H1 (cell line): ENCODE data around the gene SPATA31E1. TPM values are rescaled to one million over a fixed set of nuclear protein-coding genes. Genes with fewer than 3 reads are reported as not detected.

Source experiments
- CTCF ChIA-PET: fragments of 300-600 bp; sonication (Branson Sonifier 250); formaldehyde crosslinking; loops from one replicate; lab custom pipeline; 2021; ENCODE audit not compliant: partially characterized antibody; lab: Charles Lee
- POLR2A ChIA-PET: fragments of 300-600 bp; sonication (Branson Sonifier 250); formaldehyde crosslinking; loops from one replicate; lab custom pipeline; 2021; ENCODE audit warnings: inconsistent platforms; ENCODE audit not compliant: partially characterized antibody; lab: Charles Lee
- DNase-seq, 2 experiments: peaks; one replicate each; pipeline versions ENCODE4 v3.0.0 to v3.0.0-alpha.2; 2010 to 2022; ENCODE audit warnings: low spot score in 2 of 2, low read depth in 1 of 2, mixed read lengths in 1 of 2
- FAIRE-seq: peaks from 2 replicates; lab custom pipeline; 2011; peaks lifted over from hg19 to GRCh38; lab: Jason Lieb, UNC
- H2AFZ ChIP-seq: 2 replicates; pipeline ENCODE4 v1.8.1; 2012; ENCODE audit warnings: low read length, inconsistent platforms
- H2AK5ac ChIP-seq: 2 replicates; pipeline ENCODE4 v1.6.1; 2013; ENCODE audit warnings: low read depth, low read length
- H2BK120ac ChIP-seq: replicated peaks from 2 replicates; pipeline ENCODE3; 2013; ENCODE audit warnings: low read depth, low read length, inconsistent platforms
- H2BK12ac ChIP-seq: 2 replicates; pipeline ENCODE4 v1.6.1; 2013; ENCODE audit warnings: low read depth, low read length
- H2BK15ac ChIP-seq: 2 replicates; pipeline ENCODE4 v1.6.1; 2013; ENCODE audit warnings: low read length
- H2BK20ac ChIP-seq: 2 replicates; pipeline ENCODE4 v1.6.1; 2013; ENCODE audit warnings: low read length
- H2BK5ac ChIP-seq: 2 replicates; pipeline ENCODE4 v1.6.1; 2013; ENCODE audit warnings: low read depth, low read length
- H3K14ac ChIP-seq: 2 replicates; pipeline ENCODE4 v1.6.1; 2013; ENCODE audit warnings: inconsistent platforms; ENCODE audit not compliant: insufficient read length
- H3K18ac ChIP-seq: 2 replicates; pipeline ENCODE4 v1.6.1; 2013; ENCODE audit warnings: low read length; ENCODE audit errors: extremely low read depth
- H3K23ac ChIP-seq: 2 replicates; pipeline ENCODE4 v1.6.1; 2013; ENCODE audit warnings: inconsistent platforms; ENCODE audit not compliant: insufficient read length
- H3K23me2 ChIP-seq: 2 replicates; pipeline ENCODE4 v1.6.1; 2013; ENCODE audit warnings: low read depth, low read length
- H3K27ac ChIP-seq: 2 replicates; pipeline ENCODE4 v1.6.1; 2011; ENCODE audit warnings: low read depth, low read length, inconsistent platforms
- H3K27me3 ChIP-seq, 4 experiments: replicated peaks in 1 of 4; 1 replicate in 1 of 4; 2 replicates in 3 of 4; pipeline versions ENCODE4 v1.6.1 to v1.8.1; 2011 to 2013; ENCODE audit warnings: low read length in 3 of 4, mild to moderate bottlenecking in 3 of 4, inconsistent platforms in 2 of 4, mixed read lengths in 2 of 4, moderate library complexity in 1 of 4; ENCODE audit not compliant: control insufficient read depth in 3 of 4, insufficient read depth in 3 of 4; ENCODE audit errors: extremely low read depth in 1 of 4
- H3K36me3 ChIP-seq, 4 experiments: 2 replicates each; pipeline versions ENCODE4 v1.6.1 to v1.8.1; 2011 to 2013; ENCODE audit warnings: mild to moderate bottlenecking in 4 of 4, low read length in 3 of 4, moderate library complexity in 2 of 4, control low read depth in 1 of 4, inconsistent platforms in 1 of 4; ENCODE audit not compliant: insufficient read depth in 4 of 4, control insufficient read depth in 2 of 4
- H3K4ac ChIP-seq: replicated peaks from 2 replicates; pipeline ENCODE3; 2013; ENCODE audit warnings: low read length, low read depth, mixed read lengths, inconsistent platforms; ENCODE audit not compliant: insufficient read length
- H3K4me1 ChIP-seq, 4 experiments: replicated peaks in 1 of 4; 1 replicate in 1 of 4; 2 replicates in 3 of 4; pipeline versions ENCODE4 v1.6.1 to v1.8.1; 2011 to 2013; ENCODE audit warnings: low read length in 3 of 4, inconsistent platforms in 2 of 4, mixed read lengths in 1 of 4; ENCODE audit not compliant: insufficient read depth in 4 of 4, control insufficient read depth in 3 of 4
- H3K4me2 ChIP-seq, 2 experiments: 2 replicates each; pipeline versions ENCODE4 v1.6.1 to v1.8.1; 2011 to 2013; ENCODE audit warnings: low read depth in 2 of 2, low read length in 2 of 2, control low read depth in 1 of 2, inconsistent platforms in 1 of 2, mild to moderate bottlenecking in 1 of 2; ENCODE audit not compliant: insufficient read depth in 1 of 2
- H3K4me3 ChIP-seq, 4 experiments: fragments of 200-600, 300-600 bp in 1 of 4; sonication (generic), shearing (Covaris generic), sonication (Bioruptor Twin) in 1 of 4; 2 replicates each; pipeline versions ENCODE4 v1.5.1 to v1.8.1; 2011 to 2016; ENCODE audit warnings: low read length in 4 of 4, low read depth in 3 of 4, control low read depth in 2 of 4, inconsistent platforms in 2 of 4, mild to moderate bottlenecking in 2 of 4, mixed read lengths in 1 of 4, moderate library complexity in 1 of 4; ENCODE audit not compliant: insufficient read depth in 2 of 4; ENCODE audit errors: extremely low read depth in 1 of 4
- H3K56ac ChIP-seq: replicated peaks from 2 replicates; pipeline ENCODE3; 2013; ENCODE audit warnings: low read depth, mild to moderate bottlenecking, mixed read lengths, low read length, inconsistent platforms; ENCODE audit not compliant: insufficient read length
- H3K79me1 ChIP-seq: 2 replicates; pipeline ENCODE4 v1.6.1; 2013; ENCODE audit warnings: low read depth, low read length, control low read depth
- H3K79me2 ChIP-seq, 2 experiments: 2 replicates each; pipeline versions ENCODE4 v1.6.1 to v1.8.1; 2012 to 2013; ENCODE audit warnings: low read length in 2 of 2, mild to moderate bottlenecking in 2 of 2, inconsistent platforms in 1 of 2; ENCODE audit not compliant: insufficient read depth in 2 of 2, control insufficient read depth in 1 of 2
- H3K9ac ChIP-seq, 4 experiments: replicated peaks in 1 of 4; 1 replicate in 1 of 4; 2 replicates in 3 of 4; pipeline versions ENCODE4 v1.6.1 to v1.8.1; 2011 to 2013; ENCODE audit warnings: low read depth in 3 of 4, low read length in 3 of 4, control low read depth in 2 of 4, mild to moderate bottlenecking in 2 of 4, moderate library complexity in 2 of 4, inconsistent platforms in 1 of 4; ENCODE audit errors: extremely low read depth in 1 of 4
- H3K9me3 ChIP-seq, 2 experiments: 2 replicates each; pipeline versions ENCODE4 v1.6.1 to v1.8.1; 2012 to 2013; ENCODE audit warnings: mild to moderate bottlenecking in 2 of 2, moderate library complexity in 2 of 2, control low read depth in 1 of 2, inconsistent platforms in 1 of 2, low read depth in 1 of 2, low read length in 1 of 2, mixed read lengths in 1 of 2; ENCODE audit not compliant: insufficient read depth in 2 of 2
- H4K20me1 ChIP-seq, 2 experiments: replicated peaks in 1 of 2; 2 replicates each; pipeline versions ENCODE3 to v1.8.1; 2011 to 2013; ENCODE audit warnings: inconsistent platforms in 2 of 2, low read length in 2 of 2, mild to moderate bottlenecking in 1 of 2; ENCODE audit not compliant: insufficient read depth in 2 of 2, control insufficient read depth in 1 of 2
- H4K5ac ChIP-seq: 2 replicates; pipeline ENCODE4 v1.6.1; 2013; ENCODE audit warnings: low read length, low read depth, mixed read lengths, inconsistent platforms; ENCODE audit not compliant: insufficient read length
- H4K8ac ChIP-seq: 2 replicates; pipeline ENCODE4 v1.8.0; 2013; ENCODE audit warnings: mild to moderate bottlenecking, moderate library complexity, low read length, inconsistent platforms; ENCODE audit not compliant: insufficient read depth; ENCODE audit errors: extremely low read depth
- H4K91ac ChIP-seq: replicated peaks from 2 replicates; pipeline ENCODE3; 2013; ENCODE audit warnings: low read length, mixed read lengths, inconsistent platforms; ENCODE audit not compliant: insufficient read length
- BACH1 ChIP-seq: IDR thresholded peaks from 2 replicates; pipeline ENCODE4 v1.6.1; 2012; ENCODE audit warnings: low read length, improper control_type of control experiment
- EGR1 ChIP-seq: IDR thresholded peaks from 2 replicates; pipeline ENCODE4 v1.6.1; 2011; ENCODE audit warnings: low read depth, low read length, borderline replicate concordance
- EP300 ChIP-seq, 2 experiments: IDR thresholded peaks; 1 replicate in 1 of 2; 2 replicates in 1 of 2; pipeline ENCODE4 v1.6.1; 2011 to 2012; ENCODE audit warnings: low read depth in 2 of 2, low read length in 2 of 2, mild to moderate bottlenecking in 2 of 2, borderline replicate concordance in 1 of 2, inconsistent platforms in 1 of 2, moderate library complexity in 1 of 2
- HDAC6 ChIP-seq: IDR thresholded peaks from one replicate; pipeline ENCODE4 v1.7.1; 2012; ENCODE audit warnings: low read depth, mild to moderate bottlenecking, inconsistent platforms, low read length, moderate library complexity
- SIN3A ChIP-seq, 2 experiments: IDR thresholded peaks in 1 of 2; conservative IDR thresholded peaks in 1 of 2; 2 replicates each; pipeline ENCODE4 v1.6.1; 2011 to 2012; ENCODE audit warnings: low read length in 2 of 2, improper control_type of control experiment in 1 of 2, low read depth in 1 of 2, mild to moderate bottlenecking in 1 of 2
- SIX5 ChIP-seq: IDR thresholded peaks from 2 replicates; pipeline ENCODE4 v1.6.1; 2011; ENCODE audit warnings: mild to moderate bottlenecking, low read depth, low read length
- SRF ChIP-seq: IDR thresholded peaks from 2 replicates; pipeline ENCODE4 v1.6.1; 2011; ENCODE audit warnings: mild to moderate bottlenecking, low read depth, low read length, moderate library complexity
- TCF12 ChIP-seq: IDR thresholded peaks from 2 replicates; pipeline ENCODE4 v1.6.1; 2011; ENCODE audit warnings: low read depth, mild to moderate bottlenecking, low read length
- WGBS, 2 experiments: shearing (Covaris generic) in 1 of 2; methylation state at CpG; one replicate each; pipeline versions ENCODE4 v1.1.6 to v1.1.7; 2013 to 2015; ENCODE audit warnings: low lambda C conversion rate in 2 of 2, mixed read lengths in 2 of 2, inconsistent platforms in 1 of 2, low coverage in 1 of 2, missing lambda C conversion rate in 1 of 2; ENCODE audit not compliant: insufficient replicate concordance in 2 of 2, insufficient coverage in 1 of 2, insufficient read length in 1 of 2; ENCODE audit errors: extremely low coverage in 1 of 2, missing lambda C conversion rate in 1 of 2; 5-methylcytosine and 5-hydroxymethylcytosine counted together
- polyA plus RNA-seq, 7 experiments: library from polyadenylated mRNA; depleted of rRNA in 3 of 7; stranded (reverse) in 5 of 7; unstranded in 2 of 7; fragments of >200 nt in 5 of 7; fragments of 200-250 nt in 2 of 7; gene quantifications; 1 replicate in 5 of 7; 2 replicates in 1 of 7; 4 replicates in 1 of 7; pipeline versions ENCODE4 v1.2.1 to v1.2.3, GENCODE V29; 2011 to 2013; ENCODE audit warnings: missing spikeins in 2 of 7, mixed read lengths in 2 of 7
- total RNA-seq: library from RNA; stranded (reverse); fragmentation: NEBNext Ultra II Directional; extraction: Animal tissue kit (Norgen Biotek cat#: 25700); gene quantifications from 2 replicates; pipeline ENCODE4 v1.2.1, GENCODE V29; 2021

Gene SPATA31E1
- total and polyA plus RNA-seq, 2 of the 8 experiments (the other 6 are each of a cell fraction or from before 2014, with no cell fraction given), result 0.05 to 0.09 TPM

DNA sequence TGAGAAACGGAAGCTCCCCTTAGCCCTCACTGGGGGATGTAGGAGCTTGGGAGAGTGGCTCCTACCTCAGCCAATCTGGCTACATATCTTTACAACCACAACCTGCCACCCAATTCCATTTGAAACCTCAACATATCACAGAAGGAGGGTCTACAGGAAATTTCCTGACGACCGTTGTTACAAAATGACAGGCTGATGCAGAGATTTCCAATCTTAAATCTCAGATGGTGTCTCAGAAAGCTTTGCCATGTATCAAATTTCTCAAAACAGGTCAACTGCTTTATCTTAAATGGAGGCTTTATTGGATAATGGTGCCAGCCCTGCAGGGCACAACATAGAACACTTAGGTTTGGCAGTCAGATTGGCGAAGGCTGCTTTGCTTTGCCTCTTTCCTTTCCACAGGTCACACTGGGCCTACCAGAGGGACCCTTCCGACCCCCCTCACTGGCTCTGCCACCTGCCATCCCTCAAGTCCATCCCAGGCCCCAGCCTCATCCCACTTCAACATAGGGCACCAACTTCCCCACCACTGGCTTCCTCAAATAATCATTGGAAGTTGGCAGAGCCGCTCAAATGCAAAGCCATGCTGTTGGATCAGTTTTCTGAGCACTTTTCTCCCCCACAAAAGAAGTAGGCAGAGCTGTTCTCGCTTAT, 11.1 kb upstream of the SPATA31E1 start:
- no peaks in the 10 kb centered on the region for H3K27me3 ChIP-seq
- no peaks in the 10 kb centered on the region for H3K36me3 ChIP-seq
- no peak overlapping the region for H3K4me2 ChIP-seq
- no peak overlapping the region for H4K91ac ChIP-seq
- H3K4ac ChIP-seq, result no peak overlapping the region
- no peak overlapping the region for H4K5ac ChIP-seq
- no peak overlapping the region for H3K18ac ChIP-seq
- H3K4me3 ChIP-seq, result no peak overlapping the region
- peak in 1 of 2 experiments; percentile 20 for DNase-seq
- H2BK120ac ChIP-seq, result no peak overlapping the region
- H2BK5ac ChIP-seq, result no peak overlapping the region
- ChIA-PET CTCF (interaction anchor here (1.0 to 4.4 kb wide), 3 partner anchors 12 to 38 kb away, joined by 3 to 30 read pairs (median 4); partner anchors contain the start of gene SPATA31E1), POLR2A (no interaction called here)
- no peak overlapping the region for H2BK20ac ChIP-seq
- H3K56ac ChIP-seq, result no peak overlapping the region
- H3K23ac ChIP-seq, result no peak overlapping the region
- peaks cover 8% of the 10 kb centered on the region; the same call in 1 of the 2 replicates for H3K23me2 ChIP-seq
- no peaks in the 10 kb centered on the region for H3K79me1 ChIP-seq
- peaks cover 0 to 3% (median under 1%) of the 10 kb centered on the region in 4 experiments; a peak in 2 of 7 replicates for H3K4me1 ChIP-seq
- no peak for FAIRE-seq
- H3K9ac ChIP-seq, result no peak overlapping the region
- H4K20me1 ChIP-seq, result peaks cover 0 to 5% of the 10 kb centered on the region in 2 experiments
- no peak overlapping the region for H2BK12ac ChIP-seq
- H4K8ac ChIP-seq, result no peak overlapping the region
- 90% methylated on average over 7 of the region's 7 CpGs; no CpG with 5 or more reads in 1 of the 2 experiments for WGBS, 2 experiments
- no peak overlapping the region for H3K27ac ChIP-seq
- H3K9me3 ChIP-seq, result no peaks in the 10 kb centered on the region
- H2AK5ac ChIP-seq, result no peak overlapping the region
- H2BK15ac ChIP-seq, result no peak overlapping the region
- no peak overlapping the region for H2AFZ ChIP-seq
- H3K14ac ChIP-seq, result no peak overlapping the region
- H3K79me2 ChIP-seq, result no peaks in the 10 kb centered on the region
- TF ChIP-seq EP300 (IDR thresholded peaks at IDR 0.05; ENCODE audit: borderline replicate concordance in 1 of 2, low read depth in 2 of 2, low read length in 2 of 2) (no peak), EGR1 (no peak), SIN3A (conservative IDR thresholded peaks at IDR 0.05 in 1 of 2, IDR thresholded peaks at IDR 0.05 in 1 of 2; ENCODE audit: low read depth in 1 of 2, low read length in 2 of 2) (no peak), TCF12 (no peak), BACH1 (no peak), HDAC6 (no peak), SIX5 (no peak), SRF (no peak)
